Measurements from ENCODE around the gene CSRNP3.
A peak's percentile ranks its signal among the peaks of the same experiment; 100 is the strongest.

Gene CSRNP3

GRCh38 chr2:165469417-165469816, at the start of gene CSRNP3 (continued):
- TF ChIP-seq, protein P1, sequence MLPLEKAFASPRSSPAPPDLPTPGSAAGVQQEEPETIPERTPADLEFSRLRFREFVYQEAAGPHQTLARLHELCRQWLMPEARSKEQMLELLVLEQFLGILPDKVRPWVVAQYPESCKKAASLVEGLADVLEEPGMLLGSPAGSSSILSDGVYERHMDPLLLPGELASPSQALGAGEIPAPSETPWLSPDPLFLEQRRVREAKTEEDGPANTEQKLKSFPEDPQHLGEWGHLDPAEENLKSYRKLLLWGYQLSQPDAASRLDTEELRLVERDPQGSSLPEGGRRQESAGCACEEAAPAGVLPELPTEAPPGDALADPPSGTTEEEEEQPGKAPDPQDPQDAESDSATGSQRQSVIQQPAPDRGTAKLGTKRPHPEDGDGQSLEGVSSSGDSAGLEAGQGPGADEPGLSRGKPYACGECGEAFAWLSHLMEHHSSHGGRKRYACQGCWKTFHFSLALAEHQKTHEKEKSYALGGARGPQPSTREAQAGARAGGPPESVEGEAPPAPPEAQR (tag by site-specific recombination; IDR thresholded peaks at IDR 0.05): no peak
- TF ChIP-seq, protein P2, sequence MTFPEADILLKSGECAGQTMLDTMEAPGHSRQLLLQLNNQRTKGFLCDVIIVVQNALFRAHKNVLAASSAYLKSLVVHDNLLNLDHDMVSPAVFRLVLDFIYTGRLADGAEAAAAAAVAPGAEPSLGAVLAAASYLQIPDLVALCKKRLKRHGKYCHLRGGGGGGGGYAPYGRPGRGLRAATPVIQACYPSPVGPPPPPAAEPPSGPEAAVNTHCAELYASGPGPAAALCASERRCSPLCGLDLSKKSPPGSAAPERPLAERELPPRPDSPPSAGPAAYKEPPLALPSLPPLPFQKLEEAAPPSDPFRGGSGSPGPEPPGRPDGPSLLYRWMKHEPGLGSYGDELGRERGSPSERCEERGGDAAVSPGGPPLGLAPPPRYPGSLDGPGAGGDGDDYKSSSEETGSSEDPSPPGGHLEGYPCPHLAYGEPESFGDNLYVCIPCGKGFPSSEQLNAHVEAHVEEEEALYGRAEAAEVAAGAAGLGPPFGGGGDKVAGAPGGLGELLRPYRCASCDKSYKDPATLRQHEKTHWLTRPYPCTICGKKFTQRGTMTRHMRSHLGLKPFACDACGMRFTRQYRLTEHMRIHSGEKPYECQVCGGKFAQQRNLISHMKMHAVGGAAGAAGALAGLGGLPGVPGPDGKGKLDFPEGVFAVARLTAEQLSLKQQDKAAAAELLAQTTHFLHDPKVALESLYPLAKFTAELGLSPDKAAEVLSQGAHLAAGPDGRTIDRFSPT (tag by site-specific recombination; IDR thresholded peaks at IDR 0.05): no peak
- TF ChIP-seq KLF10 (tag by site-specific recombination; IDR thresholded peaks at IDR 0.05): no peak

DNA sequence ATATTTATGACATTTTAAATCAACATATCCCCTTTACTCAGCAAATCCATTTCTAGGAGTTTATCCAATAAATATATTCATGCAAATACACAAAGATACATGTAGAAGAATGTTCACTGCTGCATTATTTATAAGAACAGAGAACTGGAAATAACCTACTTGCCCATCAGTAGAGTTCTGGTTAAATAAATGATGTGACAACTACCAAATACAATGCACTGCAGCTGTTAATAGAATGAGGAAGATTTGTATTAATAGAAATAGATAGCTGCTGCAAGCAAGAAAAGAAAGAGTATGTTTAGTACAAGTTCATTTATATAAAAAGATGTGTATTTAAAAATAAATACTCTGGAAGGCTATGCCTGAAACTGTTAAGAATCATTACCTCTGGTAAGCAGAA, 49.3 kb upstream of the CSRNP3 start:
- Histone ChIP-seq H3K4me1 (ENCODE audit: control insufficient read depth, insufficient read depth, low read length) (no peaks in the 10 kb centered on the region), H3K36me3 (ENCODE audit: control insufficient read depth in 2 of 2, insufficient read depth in 1 of 2, low read length in 2 of 2) (no peaks in the 10 kb centered on the region), H3K9me3 (ENCODE audit: control insufficient read depth, insufficient read depth, low read depth, low read length) (no peaks in the 10 kb centered on the region), H3K4me3 (ENCODE audit: low read depth, low read length) (no peak overlapping the region), H3K27ac (ENCODE audit: extremely low read depth, low read depth, low read length) (no peak overlapping the region)
- no peak for TF ChIP-seq FEZF1 (tag by site-specific recombination; IDR thresholded peaks at IDR 0.05)
- TF ChIP-seq ZBTB20 (tag by site-specific recombination; IDR thresholded peaks at IDR 0.05): no peak
- TF ChIP-seq ZNF138 (tag by site-specific recombination; IDR thresholded peaks at IDR 0.05; ENCODE audit: borderline replicate concordance): no peak
- TF ChIP-seq, protein P3, sequence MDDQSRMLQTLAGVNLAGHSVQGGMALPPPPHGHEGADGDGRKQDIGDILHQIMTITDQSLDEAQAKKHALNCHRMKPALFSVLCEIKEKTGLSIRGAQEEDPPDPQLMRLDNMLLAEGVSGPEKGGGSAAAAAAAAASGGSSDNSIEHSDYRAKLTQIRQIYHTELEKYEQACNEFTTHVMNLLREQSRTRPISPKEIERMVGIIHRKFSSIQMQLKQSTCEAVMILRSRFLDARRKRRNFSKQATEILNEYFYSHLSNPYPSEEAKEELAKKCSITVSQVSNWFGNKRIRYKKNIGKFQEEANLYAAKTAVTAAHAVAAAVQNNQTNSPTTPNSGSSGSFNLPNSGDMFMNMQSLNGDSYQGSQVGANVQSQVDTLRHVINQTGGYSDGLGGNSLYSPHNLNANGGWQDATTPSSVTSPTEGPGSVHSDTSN (CRISPR knock-in tag; IDR thresholded peaks at IDR 0.05): no peak
- no peak for TF ChIP-seq GLI2 (tag by site-specific recombination; IDR thresholded peaks at IDR 0.05; ENCODE audit: borderline replicate concordance, low read depth)
- no peak for TF ChIP-seq ZNF621 (tag by site-specific recombination; IDR thresholded peaks at IDR 0.05)
- no peak for TF ChIP-seq ZNF354C (tag by site-specific recombination; IDR thresholded peaks at IDR 0.05; ENCODE audit: borderline replicate concordance, low read depth)
- TF ChIP-seq ZNF324 (tag by site-specific recombination; IDR thresholded peaks at IDR 0.05): no peak
- no peak for TF ChIP-seq ZSCAN23 (tag by site-specific recombination; IDR thresholded peaks at IDR 0.05)
- no peak for TF ChIP-seq GLI4 (tag by site-specific recombination; IDR thresholded peaks at IDR 0.05)
- TF ChIP-seq ZBTB17 (tag by site-specific recombination; IDR thresholded peaks at IDR 0.05): no peak
- TF ChIP-seq WT1 (tag by site-specific recombination; IDR thresholded peaks at IDR 0.05): no peak
- CTCF ChIA-PET: no interaction called here
- POLR2A ChIA-PET: no interaction called here

DNA sequence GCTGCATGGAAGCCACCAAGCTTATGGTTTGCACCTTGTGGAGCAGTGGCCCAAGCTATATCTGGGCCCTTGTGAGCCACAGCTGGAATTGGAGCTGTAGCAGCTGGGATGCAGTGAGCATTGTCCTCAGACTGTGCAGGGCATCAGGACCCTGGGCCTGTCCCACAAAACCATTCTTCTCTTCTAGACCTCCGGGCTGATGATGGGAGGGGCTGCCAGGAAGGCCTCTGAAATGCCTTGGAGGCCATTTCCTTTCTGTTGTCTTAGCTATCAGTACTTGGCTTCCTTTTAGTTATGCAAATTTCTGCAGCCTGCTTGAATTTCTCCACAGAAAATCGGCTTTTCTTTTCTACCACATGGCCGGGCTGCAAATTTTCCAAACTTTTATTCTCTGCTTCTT, 46.4 kb upstream of the CSRNP3 start:
- Histone ChIP-seq H3K4me3 (ENCODE audit: low read depth, low read length) (no peak overlapping the region), H3K27ac (ENCODE audit: extremely low read depth, low read depth, low read length) (no peak overlapping the region), H3K4me1 (ENCODE audit: control insufficient read depth, insufficient read depth, low read length) (no peaks in the 10 kb centered on the region), H3K36me3 (ENCODE audit: control insufficient read depth in 2 of 2, insufficient read depth in 1 of 2, low read length in 2 of 2) (no peaks in the 10 kb centered on the region), H3K9me3 (ENCODE audit: control insufficient read depth, insufficient read depth, low read depth, low read length) (no peaks in the 10 kb centered on the region)
- TF ChIP-seq PRDM4 (tag by site-specific recombination; IDR thresholded peaks at IDR 0.05): no peak
- 0 out of 2 replicates have a peak, but pooled peaks have one; percentile 7 for TF ChIP-seq TRIM28 (IDR thresholded peaks at IDR 0.05; ENCODE audit: borderline replicate concordance, low read length)
- CTCF ChIA-PET: no interaction called here
- POLR2A ChIA-PET: no interaction called here
